Tibial artery (tissue), 4 donors: ENCODE measurements around the gene BCCIP.

Experiments
- DNase-seq, 2 donors: peaks; one replicate each; pipeline ENCODE4 v3.0.0-alpha.2; 2019
- H3K27ac ChIP-seq, 2 donors: fragments of 200-600 bp; sonication (generic) in 1 of 2; 1 replicate in 1 of 2; 2 replicates in 1 of 2; pipeline ENCODE4 v1.5.1; 2018 to 2019; ENCODE audit warnings: mild to moderate bottlenecking in 1 of 2
- H3K27me3 ChIP-seq, 2 donors: fragments of 200-600 bp; sonication (generic) in 1 of 2; one replicate each; pipeline versions ENCODE4 v1.5.1 to v1.6.0; 2016 to 2019
- H3K36me3 ChIP-seq, 3 donors: fragments of 200-600 bp; sonication (generic) in 2 of 3; one replicate each; pipeline ENCODE4 v1.5.1; 2016 to 2019; ENCODE audit warnings: mild to moderate bottlenecking in 2 of 3
- H3K4me1 ChIP-seq, 4 donors: fragments of 200-600 bp; sonication (generic) in 2 of 4; 1 replicate in 3 of 4; 2 replicates in 1 of 4; pipeline ENCODE4 v1.5.1; 2016 to 2019
- H3K4me3 ChIP-seq, 2 donors: fragments of 200-600 bp; sonication (generic) in 1 of 2; 1 replicate in 1 of 2; 2 replicates in 1 of 2; pipeline ENCODE4 v1.5.1; 2018 to 2019; ENCODE audit warnings: mild to moderate bottlenecking in 2 of 2
- H3K9me3 ChIP-seq, 3 donors: fragments of 200-600 bp; sonication (generic) in 1 of 3; one replicate each; pipeline ENCODE4 v1.5.1; 2016 to 2019
- CTCF ChIP-seq, 2 experiments: fragments of 200-600 bp in 1 of 2; fragments of 450-650 bp in 1 of 2; IDR thresholded peaks; one replicate each; pipeline ENCODE4 v1.5.1; 2017 to 2019; ENCODE audit warnings: antibody characterized with exemption in 2 of 2, mild to moderate bottlenecking in 1 of 2, moderate library complexity in 1 of 2
- intact Hi-C: fragments of 100-400 bp; cut with DNase I; formaldehyde crosslinking; loops from one replicate; pipeline ENCODE4 v1.15.0; 2023; ENCODE audit warnings: low total_unique reads

Gene BCCIP

GRCh38 chr10:125792342-125793300 lies 30.7 kb upstream of the BCCIP start:
- Histone ChIP-seq H3K4me3 (no peak overlapping the region), H3K9me3 (no peaks in the 10 kb centered on the region), H3K36me3 (peaks cover 34 to 87% (median 60%) of the 10 kb centered on the region in 3 donors), H3K4me1 (no peaks in the 10 kb centered on the region), H3K27me3 (no peaks in the 10 kb centered on the region), H3K27ac (no peak overlapping the region)
- no peak for DNase-seq
- intact Hi-C loops, result no loop called here
- TF ChIP-seq CTCF (IDR thresholded peaks at IDR 0.05), result no peak

- H3K27ac ChIP-seq, result no peak overlapping the region
- no peaks in the 10 kb centered on the region for H3K4me1 ChIP-seq
- H3K36me3 ChIP-seq, result peaks cover 21 to 82% (median 54%) of the 10 kb centered on the region in 3 donors
- H3K9me3 ChIP-seq, result no peaks in the 10 kb centered on the region
- intact Hi-C loops, result no loop called here
- H3K27me3 ChIP-seq, result no peaks in the 10 kb centered on the region
- TF ChIP-seq CTCF (IDR thresholded peaks at IDR 0.05), result no peak
- no peak overlapping the region for H3K4me3 ChIP-seq
- no peak for DNase-seq
These were observed 28.2 kb upstream of the BCCIP start for GRCh38 chr10:125795128-125795527.

- no peak for DNase-seq
- intact Hi-C loops, result no loop called here
- no peak for TF ChIP-seq CTCF (IDR thresholded peaks at IDR 0.05)
- Histone ChIP-seq H3K4me1 (no peaks in the 10 kb centered on the region), H3K27ac (no peak overlapping the region), H3K4me3 (no peak overlapping the region), H3K27me3 (no peaks in the 10 kb centered on the region), H3K36me3 (peaks cover 21 to 86% (median 54%) of the 10 kb centered on the region in 3 donors), H3K9me3 (no peaks in the 10 kb centered on the region)
These were observed 27.6 kb upstream of the BCCIP start for GRCh38 chr10:125795637-125796190.

GRCh38 chr10:125797424-125797823 lies 25.9 kb upstream of the BCCIP start:
- no peaks in the 10 kb centered on the region for H3K27me3 ChIP-seq

More at GRCh38 chr10:125797424-125797823, 25.9 kb upstream of the BCCIP start:
- H3K27ac ChIP-seq, result no peak overlapping the region
- H3K9me3 ChIP-seq, result no peaks in the 10 kb centered on the region
- no peaks in the 10 kb centered on the region for H3K4me1 ChIP-seq
- intact Hi-C loops, result no loop called here
- TF ChIP-seq CTCF (IDR thresholded peaks at IDR 0.05), result no peak
- H3K4me3 ChIP-seq, result no peak overlapping the region
- DNase-seq, result no peak
- H3K36me3 ChIP-seq, result peaks cover 15 to 89% (median 46%) of the 10 kb centered on the region in 3 donors
